NOMO-1 (cell line): ENCODE data around the gene HDGFL3.
"Not testable (repeated sequence)": the region's sequence is repeated elsewhere in the genome, so short reads cannot be mapped to it uniquely, and the experiment has no call there.

ENCODE experiments used
- DNase-seq, 2 experiments: peaks; one replicate each; lab custom pipeline; 2025; ENCODE audit not compliant: unreplicated experiment in 2 of 2; lab: John Stamatoyannopoulos, UW

HDGFL3 gene

DNA sequence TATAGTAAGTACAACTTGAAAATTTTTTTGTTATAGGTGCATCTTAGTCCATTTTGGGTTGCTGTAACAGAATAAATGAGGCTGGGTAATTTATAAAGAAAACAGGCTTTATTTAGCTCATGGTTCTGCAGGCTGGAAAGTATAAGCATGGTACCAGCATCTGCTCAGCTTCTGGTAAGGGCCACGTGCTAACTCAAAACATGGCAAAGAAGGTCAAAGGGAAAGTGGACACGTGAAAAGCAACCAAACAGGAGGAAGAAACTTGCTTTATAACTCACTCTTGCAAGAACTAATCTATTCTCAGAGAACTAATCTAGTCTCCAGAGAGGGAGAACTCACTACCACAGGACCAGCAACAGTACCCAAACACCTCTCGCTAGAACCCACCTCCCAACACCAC lies 9.1 kb downstream of the HDGFL3 start:
- no peak for DNase-seq

DNA sequence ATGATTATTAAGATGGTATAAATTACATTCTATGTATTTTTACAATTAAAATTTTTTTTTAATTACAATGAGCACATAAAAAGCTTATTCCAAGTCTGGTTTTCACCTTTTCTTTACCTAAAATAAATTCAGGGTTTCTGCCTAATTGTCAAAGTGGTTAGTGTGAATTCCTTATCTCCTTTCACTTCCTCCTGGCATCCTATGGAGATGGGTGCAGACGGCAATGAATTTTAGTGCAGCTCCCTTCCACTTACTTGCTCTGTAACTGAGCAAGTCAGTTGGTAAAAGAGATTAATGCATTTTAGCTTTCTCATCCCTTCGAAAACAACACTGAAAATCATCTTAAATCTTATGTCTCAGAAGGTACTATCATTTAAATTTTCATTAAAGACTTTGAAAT lies 13.1 kb downstream of the HDGFL3 start:
- DNase-seq = no peak

DNA sequence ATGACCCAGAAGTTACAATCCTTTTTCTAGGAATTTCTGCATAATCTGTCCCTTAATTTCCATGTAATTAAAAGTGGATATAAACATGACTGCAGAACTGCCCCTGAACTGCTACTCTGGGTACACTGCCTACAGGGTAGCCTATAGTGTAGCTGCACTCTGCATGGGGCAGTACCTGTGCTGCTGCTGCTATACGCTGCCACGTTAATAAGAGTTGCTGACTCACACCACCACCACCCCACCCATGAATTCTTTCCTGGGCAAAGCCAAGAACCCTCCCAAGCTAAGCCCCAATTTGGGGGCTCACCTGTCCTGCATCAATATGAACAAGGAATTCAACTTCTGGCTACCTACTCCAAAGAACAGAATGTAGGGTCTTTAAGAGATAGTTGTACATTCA lies 13.9 kb downstream of the HDGFL3 start:
- no peak for DNase-seq

DNA sequence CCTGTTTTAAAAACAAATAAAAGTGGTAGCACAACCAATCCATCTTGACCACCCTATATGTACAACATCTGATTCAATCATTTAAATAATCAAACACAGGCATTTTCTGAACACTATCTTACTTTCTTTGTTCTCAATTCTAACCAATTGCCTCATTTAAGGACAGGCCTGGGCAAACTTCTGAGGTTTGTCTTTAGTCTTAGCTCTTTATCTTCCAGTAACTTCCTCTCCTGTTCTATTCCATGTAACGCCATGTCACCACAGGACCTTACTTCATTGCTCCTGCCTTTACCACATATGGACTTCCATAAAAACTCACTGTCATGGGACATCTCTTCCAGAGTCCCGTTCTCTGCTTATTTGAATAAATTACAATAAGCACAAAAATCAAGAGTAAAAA lies 14.9 kb downstream of the HDGFL3 start:
- DNase-seq = no peak

DNA sequence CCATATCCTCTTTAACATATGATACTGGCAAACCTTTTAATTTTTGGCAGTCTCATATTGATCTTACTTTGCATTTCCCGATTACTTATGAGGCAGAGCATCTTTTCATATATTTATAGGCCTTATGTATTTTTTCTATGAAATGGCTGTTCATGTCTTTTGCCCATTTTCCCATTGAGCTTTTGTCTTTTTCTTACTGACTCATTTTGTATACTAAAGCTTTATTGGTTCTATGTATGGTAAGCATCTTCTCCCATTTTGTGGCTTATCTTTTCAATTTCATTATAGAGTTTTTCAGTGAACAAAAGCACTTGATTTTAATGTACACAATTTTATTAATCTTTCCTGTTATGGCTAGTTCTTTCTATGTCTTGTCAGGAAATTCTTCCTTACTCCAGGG lies 17.2 kb downstream of the HDGFL3 start:
- no peak for DNase-seq

DNA sequence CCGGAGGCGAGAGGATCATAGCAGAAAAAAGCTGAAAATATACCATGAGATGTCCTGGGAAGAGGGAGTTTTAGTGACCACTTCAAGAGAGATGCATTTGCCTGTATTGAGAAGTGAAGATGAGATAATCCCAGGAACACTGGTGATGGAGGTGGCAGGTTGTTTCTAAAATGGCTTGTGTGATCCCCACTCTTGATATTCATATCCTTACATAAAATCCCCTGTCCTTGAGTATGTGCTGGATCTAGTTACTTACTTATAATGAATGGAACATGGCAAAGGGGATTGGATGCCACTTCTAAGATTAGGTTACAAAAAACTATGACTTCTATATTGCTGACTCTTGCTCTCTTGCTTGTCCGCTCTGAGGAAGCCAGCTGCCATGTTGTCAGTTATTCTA lies 22.1 kb downstream of the HDGFL3 start:
- no peak for DNase-seq

DNA sequence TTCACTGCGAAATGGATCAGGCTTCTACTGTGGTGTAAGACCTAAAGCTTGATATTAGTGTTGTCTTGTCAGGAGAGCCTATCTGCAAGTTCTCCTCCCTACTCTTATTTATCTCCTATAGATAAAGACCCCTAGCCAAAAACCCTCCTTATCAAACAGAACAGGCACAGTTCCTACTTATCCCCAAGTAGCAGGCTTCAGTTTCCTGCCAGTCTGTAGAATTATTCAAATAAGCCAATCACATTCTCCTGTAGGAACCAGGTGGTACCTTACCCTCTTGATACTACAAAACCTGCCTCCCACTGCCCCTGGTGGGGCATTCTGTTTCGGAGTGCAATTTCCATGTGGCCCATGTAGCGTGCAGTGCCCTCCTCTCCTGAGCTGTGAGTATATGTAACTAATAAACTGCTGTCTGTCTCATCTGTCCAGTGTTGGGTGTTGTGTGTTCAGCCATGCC lies 28.7 kb downstream of the HDGFL3 start:
- DNase-seq = no peak

DNA sequence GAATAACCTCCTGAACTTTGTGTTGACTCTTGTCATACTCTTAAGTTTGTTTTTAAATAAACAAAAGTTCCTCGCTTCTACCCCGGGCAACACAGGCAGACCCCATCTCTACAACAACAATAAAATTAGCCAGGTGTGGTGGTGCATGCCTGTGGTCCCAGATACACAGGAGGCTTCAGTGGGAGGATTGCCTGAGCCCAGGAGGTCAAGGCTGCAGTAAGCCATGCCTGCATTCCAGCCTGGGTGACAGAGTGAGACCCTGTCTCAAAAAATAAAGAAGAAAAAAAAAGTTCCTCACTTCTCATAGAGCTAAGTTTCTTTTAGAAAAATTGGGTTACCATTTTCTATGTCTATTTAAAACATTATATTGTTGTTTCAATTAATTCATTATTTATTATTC lies 29.2 kb downstream of the HDGFL3 start:
- no peak for DNase-seq

DNA sequence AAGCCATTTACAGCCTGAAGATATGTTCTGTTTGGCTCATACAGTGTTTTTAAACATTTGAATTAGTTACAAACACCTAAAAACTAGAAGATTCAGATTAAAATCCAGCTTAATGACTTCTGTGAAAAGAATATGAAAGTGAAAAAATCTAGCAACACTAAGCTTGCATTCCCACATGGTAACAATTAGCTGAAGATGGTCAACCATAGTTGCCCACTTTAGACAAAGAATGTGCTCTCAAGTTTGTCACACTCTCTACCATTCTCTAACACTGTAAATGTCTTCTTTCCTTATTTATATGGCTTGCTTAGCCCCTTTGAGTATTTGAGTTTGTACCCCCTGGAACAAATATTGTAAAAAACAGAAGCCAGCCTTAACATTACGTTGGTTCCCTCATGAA lies 32.7 kb downstream of the HDGFL3 start:
- no peak for DNase-seq

DNA sequence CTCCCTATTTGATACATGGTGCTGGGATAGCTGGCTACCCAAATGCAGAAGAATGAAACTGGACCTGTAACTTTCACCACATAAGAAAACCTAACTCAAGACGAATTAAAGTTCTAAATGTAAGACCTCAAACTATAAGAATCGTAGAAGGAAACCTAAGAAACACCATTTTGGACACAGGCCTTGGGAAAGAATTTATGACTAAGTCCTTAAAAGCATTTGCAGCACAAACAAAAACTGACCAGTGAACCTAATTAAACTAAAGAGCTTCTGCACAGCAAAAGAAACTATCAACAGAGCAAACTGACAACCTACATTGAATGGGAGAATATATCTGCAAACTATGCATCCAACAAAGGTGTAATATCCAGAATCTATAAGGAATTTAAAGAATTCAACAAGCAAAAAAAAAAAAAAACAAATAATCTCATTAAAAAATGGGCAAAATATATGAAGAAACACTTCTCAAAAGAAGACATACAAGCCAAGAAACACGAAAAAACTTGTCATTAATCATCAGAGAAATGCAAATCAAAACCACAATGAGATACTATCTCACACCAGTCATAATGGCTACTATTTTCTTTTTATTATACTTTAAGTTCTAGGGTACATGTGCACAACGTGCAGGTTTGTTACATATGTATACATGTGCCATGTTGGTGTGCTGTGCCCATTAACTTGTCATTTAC lies 37.0 kb downstream of the HDGFL3 start:
- no peak for DNase-seq

DNA sequence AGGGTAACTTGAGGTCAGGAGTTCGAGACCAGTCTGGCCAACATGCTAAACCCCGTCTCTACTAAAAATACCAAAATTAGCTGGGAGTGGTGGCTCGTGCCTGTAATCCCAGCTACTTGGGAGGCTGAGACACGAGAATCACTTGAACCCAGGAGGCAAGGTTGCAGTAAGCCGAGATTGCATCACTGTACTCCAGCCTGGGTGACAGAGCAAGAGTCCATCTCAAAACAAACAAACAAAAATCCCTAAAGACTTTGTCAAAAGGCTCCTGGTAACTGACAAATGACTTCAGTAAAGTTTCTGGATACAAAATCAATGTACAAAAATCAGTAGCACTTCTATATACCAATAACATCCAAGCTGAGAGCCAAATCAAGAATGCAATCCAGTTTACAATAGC lies 38.0 kb downstream of the HDGFL3 start:
- not testable (repeated sequence) for DNase-seq

DNA sequence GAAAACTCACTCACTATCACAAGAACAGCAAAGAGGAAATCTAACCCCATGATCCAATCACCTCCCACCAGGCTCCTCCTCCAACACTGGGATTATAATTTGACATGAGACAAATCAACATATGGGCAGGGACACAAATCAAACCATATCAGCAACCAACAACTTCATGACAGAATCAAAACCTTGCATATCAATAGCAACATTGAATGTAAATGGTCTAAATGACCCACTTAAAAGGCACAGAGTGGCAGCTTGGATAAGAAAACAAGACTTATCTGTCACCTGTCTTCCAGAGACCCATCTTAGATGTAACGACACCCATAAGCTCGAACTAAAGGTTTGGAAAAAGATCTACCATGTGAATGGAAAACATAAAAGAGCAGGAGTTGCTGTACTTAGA lies 40.8 kb downstream of the HDGFL3 start:
- DNase-seq = no peak

DNA sequence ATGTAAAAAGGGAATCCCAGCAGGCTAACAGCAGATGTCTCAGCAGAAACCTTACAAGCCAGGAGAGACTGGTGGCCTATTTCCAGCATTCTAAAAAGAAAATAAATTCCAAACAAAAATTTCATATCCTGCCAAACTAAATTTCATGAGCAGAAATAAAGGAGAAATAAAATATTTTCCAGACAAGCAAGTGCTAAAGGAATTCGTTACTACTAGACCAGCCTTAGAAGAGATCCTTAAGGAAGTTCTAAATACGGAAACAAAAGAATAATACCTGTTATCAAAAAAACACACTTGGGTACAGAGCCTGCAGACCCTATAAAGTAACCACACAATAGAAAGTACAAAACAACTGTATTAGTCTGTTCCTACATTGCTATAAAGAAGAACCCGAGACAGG lies 41.4 kb downstream of the HDGFL3 start:
- DNase-seq = no peak

DNA sequence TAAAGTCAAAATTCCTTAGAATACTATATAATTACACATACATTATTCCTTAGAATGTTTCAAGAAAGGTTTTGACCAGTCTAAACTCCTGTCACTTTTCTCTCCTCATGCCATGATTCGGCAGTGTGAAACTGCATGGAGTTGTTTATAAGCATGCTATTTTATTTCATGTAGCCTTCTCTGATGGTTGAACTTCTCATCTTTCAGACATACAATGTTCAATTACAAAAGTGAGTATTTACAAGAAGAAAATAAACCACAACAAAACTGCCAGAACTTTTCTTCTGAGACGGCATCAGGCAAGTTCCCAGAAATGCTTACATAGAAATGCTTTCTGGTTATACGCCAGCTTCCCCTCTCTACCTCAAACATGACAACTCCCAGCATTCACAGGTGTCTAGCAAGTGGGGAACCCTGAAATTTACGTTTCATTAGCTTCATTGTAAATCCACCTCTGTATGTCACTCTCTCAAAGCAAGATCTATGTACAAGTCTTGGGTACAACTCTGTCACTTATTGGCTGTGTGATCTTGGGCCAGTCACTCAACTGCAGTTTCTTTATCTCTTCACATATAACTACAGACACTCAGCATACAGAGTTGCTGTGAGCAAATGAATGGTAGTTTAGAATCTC lies 42.7 kb downstream of the HDGFL3 start:
- no peak for DNase-seq

DNA sequence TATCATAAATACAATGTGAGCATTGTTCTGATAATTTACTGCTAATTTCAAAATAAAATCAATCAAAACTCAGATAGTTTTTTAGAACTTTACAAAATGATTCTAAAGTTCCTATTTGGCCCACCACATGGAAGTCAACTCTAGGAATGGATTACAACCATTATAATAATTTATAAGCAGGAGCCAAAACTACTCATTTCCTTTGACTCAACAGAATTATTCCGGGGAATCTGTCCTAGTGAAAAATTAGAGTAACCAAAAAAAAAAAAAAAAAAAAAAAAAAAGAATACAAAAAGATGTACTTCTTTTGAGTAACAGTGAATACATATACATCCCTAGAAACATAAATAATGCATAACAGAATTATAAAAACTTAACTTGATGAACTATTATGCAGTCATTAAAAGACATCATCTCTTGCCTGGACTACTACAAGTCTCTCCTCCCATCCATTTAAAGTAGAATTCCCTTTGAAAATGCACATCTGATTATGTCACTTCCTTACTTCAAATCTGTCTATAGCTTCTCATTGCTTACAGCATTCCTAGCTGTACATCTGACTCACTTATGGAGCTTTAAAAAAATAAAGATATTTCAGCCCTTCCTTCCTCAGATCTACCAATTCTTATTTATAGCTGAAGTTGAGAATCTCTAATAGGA lies 43.4 kb downstream of the HDGFL3 start:
- no peak for DNase-seq

DNA sequence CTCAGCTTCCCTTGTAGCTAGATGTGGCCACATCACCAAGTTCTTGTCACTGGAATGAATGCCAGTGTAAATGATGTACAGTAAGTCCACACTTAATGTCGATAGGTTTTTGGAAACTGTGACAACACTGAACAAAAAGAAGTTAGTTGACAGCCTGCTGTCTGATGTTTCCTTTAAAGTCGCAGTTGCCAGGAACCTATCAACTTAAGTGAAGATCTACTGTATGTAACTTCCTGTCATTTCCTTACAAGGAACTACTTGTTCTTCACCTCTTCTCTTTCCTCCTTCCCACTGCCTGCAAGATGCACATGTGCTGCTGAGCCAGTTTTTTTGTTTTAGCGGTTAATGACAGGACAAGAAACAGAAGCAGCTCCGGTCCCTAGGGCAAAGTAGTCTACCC lies 44.6 kb downstream of the HDGFL3 start:
- no peak for DNase-seq

DNA sequence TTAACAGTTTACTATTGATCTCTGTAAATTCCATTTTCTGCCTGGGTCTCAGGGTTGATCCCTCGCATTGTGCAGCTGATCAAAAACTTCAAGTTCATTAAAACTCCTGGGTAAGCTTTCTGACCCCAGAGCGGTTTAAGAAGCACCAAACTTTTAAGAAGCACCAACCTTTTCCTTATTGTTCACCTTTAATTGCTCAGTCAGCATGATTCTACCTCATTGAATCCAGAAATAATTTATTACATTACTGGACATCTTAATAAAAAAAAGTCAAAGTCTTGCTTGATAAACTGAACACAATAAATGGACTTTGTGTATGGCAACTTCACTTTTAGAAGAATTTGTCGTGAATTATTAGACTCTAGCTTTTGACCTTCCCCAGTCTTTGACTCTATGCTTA lies 46.9 kb downstream of the HDGFL3 start:
- DNase-seq = no peak

DNA sequence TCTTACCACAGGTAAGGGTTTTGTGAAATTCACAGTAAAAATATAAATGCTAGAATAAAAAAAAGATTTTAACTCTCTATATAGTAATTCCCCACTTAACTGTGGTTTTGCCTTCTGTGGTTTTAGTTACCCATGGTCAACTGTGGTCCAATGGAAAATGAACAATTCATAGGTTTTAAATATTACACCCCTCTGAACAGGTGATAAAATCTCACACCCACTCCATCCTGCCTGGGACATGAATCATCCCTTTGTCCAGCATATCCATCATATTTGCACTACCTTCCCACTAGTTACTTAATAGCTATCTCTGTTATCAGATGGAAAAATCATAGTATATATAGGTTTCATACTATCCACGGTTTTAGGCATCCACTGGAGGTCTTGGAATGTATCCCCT lies 49.2 kb downstream of the HDGFL3 start:
- no peak for DNase-seq

DNA sequence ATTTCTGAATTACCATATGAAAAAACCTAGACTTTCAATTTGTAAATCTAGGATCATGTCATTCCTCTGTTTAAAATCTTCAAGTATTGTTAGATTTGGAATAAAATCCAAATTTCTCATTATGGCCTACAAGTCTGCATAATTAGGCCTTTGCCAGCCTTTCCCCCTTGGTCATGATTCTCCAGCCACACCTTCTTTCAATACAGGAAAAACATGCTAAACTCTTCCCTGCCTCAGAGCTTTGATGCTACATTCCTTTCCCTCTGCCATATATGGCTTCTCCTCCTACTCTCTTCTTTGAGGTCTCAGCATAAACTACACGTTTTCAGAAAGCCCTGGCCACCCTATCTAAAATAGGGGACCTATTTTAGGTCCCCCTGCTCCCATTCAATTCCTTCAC lies 51.7 kb downstream of the HDGFL3 start:
- DNase-seq = no peak

DNA sequence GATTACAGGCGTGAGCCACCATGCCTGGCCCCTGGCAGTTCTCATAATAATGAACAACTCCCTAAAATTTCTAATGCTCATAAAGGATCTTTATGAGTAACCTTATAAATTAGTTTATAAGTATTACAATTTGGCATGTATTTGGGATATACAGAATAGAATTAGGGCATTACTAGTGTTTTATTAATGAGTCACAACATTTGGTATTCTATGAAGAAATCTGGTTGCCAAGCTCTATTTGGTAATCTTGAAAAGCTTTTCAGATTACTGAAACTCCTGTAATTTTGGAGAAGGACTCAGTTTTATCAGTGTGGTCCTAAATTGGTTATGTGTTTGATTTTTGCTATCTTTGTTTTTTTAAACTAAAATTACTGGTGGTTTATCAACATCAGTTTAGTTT lies 54.3 kb downstream of the HDGFL3 start:
- no peak for DNase-seq

DNA sequence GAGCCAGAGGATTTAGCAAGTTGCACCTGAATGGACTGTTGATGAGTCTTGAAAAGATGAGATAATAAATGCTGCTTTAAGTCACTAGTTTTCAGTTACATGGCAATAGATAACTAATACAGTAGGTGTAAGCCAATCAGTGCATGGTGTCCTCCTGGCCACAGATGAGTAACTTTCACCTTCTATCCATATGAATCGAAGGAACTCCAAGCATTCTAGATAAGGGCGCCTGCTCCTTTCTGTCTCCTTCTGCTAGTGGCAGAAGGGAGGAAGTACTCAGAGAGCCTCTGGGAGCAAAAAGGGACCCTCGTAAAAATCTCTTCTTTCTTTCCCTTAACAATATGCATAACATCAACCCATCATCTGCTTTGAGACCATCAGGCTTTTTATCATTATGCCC lies 62.9 kb downstream of the HDGFL3 start:
- no peak for DNase-seq

DNA sequence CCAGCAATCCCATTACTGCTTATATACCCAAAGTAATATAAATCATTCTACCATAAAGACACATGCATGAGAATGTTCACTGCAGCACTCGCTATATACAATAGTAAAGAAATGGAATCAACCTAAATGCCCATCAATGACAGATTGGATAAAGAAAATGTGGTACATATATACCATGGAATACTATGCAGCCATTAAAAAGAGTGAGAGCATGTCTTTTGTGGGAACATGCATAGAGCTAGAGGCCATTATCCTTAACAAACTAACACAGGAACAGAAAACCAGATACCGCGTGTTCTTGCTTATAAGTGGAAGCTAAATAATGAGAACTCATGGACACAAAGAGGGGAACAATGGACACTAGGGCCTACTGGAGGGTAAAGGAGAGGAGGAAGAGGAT lies 65.5 kb downstream of the HDGFL3 start:
- DNase-seq = not testable (repeated sequence)
